HG02943 (cell line): Measurements from ENCODE around the gene SOD2.
"Not testable (repeated sequence)": the region's sequence is repeated elsewhere in the genome, so short reads cannot be mapped to it uniquely, and the experiment has no call there.

ENCODE experiments used
- ATAC-seq: cut with Tn5 transposase; IDR thresholded peaks from one replicate; pipeline ENCODE4 v1.9.1; 2021; ENCODE audit warnings: mild to moderate bottlenecking, low read depth, moderate library complexity; ENCODE audit not compliant: unreplicated experiment

SOD2 gene

DNA sequence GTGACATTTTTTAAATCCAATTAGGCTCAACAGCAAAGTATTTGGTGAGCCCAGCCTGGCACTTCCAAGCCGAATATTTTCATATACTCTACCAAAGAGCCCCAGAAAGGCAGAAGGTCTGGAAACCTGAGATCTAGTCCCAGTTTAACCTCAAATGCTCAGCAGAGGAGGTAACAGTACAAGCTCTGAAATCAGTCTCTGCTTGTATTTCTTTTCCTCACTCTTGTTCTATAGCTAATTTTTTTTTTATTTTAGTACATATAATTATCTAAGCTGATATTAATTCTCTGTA lies 9.1 kb downstream of the SOD2 start:
- no peak for ATAC-seq

- ATAC-seq = no peak
Observed at GRCh38 chr6:159682810-159683209, 10.2 kb downstream of the SOD2 start.

DNA sequence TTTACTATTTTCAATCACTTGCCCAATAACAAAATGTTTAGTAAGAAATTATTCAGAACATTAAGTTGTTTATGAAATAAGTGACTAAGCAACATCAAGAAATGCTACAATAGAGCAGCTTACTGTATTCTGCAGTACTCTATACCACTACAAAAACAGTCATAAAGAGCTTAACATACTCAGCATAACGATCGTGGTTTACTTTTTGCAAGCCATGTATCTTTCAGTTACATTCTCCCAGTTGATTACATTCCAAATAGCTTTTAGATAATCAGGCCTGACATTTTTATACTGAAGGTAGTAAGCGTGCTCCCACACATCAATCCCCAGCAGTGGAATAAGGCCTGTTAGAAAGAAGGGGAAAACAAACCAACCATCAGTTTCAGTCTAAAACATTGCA lies 10.7 kb downstream of the SOD2 start:
- no peak for ATAC-seq

DNA sequence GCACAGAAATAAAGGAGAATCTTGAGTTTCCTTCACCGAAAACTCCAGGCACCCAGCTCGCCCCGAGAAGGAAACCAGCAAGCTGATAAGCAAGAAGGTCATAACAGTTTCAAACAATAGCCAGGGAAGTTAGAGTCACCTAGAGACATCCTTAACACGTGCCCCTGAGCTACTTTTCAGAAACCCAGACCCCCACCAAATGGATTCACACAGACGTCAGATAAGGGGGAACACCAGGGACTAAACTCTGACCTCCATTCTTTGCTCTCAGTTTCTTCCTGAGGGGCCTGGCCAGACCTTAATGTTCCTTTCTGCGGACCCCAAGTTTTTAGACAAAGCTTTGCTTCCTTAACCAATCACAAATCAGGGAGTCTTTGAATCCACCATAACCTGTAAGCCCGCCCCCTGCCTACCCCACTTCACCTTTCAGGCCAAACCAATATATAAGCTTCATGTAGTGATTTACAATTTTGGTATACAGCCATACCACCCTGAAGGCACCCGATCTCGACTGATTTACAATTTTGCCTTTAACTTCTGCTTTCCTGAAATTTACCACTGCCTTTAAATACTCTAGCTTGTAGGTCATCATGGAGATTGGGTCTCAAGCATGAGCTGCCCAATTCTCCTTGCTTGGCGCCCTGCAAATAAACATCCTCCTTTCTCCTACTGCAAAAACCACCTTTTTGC lies 11.7 kb downstream of the SOD2 start:
- ATAC-seq = no peak

DNA sequence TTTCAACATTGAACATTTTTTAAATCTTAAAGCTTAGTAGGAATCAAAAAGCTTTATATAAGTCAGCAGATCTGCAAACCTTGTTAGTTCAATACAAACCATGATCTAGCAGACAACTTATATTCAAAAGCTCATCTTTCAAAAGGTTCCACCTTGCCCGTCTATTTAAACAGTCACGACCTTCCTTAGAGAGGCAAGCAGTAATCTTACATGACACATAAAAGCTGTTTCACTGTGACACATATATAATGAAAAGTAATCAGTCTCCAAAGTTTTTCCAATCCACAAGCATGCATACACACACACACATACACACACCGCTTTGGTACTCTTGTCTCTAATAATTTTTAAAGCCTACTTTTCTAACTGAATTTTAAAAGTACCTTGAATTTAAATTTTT lies 12.9 kb downstream of the SOD2 start:
- no peak for ATAC-seq

DNA sequence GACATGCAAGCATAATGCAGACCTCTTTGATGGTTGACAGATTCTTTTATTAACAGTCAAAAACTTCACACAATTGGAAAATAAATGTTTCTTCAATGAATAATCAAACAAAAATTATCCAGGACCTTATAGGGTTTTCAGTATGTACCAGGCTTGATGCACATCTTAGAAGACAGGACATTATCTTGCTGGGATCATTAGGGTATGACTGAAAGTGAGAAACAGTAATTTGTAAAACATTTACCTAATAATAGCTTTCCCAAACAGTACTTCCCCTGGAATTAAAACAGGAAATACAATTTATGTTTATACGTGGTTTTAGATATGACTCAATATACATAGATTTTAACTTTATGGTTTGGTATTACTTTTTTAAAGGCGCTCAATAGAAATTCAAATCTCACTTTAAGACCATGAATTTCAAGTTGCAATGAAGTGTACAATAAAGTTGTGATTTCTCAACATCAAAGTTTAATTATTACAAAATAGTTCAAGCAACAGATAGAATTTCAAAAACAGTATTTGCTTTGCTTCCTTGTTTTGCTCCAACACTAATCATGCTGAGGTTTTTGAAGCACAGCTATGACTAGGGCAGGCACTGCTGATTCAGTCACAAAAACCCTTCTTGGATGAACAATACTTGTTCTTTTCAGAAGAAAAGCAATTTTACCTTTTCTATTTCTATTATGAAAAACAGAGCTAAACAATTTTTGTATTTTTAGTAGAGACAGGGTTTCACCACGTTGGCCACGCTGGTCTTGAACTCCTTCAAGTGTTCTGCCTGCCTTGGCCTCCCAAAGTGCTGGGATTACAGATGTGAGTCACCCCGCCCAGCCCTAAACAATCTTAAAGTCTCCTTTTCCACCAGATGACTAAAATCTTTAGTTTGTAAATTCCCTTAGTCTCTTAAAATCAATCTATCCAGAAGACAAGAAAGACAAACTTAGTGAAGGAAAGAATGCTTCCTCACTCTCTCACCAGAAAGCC lies 13.7 kb downstream of the SOD2 start:
- ATAC-seq = no peak

GRCh38 chr6:159678574-159678973 lies 14.5 kb downstream of the SOD2 start:
- no peak for ATAC-seq

GRCh38 chr6:159677506-159678165 lies 15.4 kb downstream of the SOD2 start:
- no peak for ATAC-seq

DNA sequence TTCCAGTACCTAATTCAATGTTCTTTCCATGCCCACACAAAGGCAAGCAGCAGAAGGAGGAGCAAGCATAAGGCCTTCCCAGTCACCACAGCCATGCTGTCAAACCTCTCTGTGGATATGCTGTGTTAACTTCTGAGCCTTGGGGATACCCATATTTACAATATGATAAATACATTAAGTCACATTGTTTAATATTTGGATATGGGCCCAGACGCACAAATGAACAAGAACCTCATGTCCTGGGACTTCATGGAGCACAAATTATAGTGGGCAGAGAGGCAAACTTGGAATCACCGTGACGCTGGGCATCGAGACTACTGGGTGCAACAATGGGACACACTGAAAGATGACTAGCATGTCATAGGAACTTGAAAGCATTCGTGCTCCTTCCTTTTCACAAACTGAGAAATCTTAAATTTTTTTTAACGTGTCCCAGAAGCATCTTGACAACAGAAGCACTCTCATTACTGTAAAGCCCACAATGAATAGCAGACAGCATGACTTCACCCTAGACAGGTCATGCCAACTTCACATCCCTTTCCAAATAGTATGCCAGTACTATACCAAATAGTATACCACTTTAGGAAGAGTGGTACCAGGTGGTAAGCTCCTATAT lies 16.0 kb downstream of the SOD2 start:
- no peak for ATAC-seq

- not testable (repeated sequence) for ATAC-seq
Observed at GRCh38 chr6:159676236-159676635, 16.8 kb downstream of the SOD2 start.

- no peak for ATAC-seq
Observed at GRCh38 chr6:159665868-159666635, 27.0 kb downstream of the SOD2 start.

DNA sequence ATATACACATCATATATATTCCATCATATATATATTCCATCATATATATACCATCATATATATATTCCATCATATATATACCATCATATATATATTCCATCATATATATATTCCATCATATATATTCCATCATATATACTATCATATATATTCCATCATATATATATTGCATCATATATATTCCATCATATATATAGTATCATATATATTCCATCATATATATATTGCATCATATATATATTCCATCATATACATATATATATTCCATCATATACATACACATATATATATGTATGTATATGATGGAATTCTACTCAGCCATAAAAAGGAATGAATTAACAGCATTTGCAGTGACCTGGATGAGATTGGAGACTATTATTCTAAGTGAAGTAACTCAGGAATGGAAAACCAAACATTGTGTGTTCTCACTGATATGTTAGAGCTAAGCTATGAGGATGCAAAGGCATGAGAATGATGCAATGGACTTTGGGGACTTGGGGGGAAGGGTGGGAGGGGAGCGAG lies 29.6 kb downstream of the SOD2 start:
- not testable (repeated sequence) for ATAC-seq

GRCh38 chr6:159661977-159662376 lies 31.1 kb downstream of the SOD2 start:
- not testable (repeated sequence) for ATAC-seq

DNA sequence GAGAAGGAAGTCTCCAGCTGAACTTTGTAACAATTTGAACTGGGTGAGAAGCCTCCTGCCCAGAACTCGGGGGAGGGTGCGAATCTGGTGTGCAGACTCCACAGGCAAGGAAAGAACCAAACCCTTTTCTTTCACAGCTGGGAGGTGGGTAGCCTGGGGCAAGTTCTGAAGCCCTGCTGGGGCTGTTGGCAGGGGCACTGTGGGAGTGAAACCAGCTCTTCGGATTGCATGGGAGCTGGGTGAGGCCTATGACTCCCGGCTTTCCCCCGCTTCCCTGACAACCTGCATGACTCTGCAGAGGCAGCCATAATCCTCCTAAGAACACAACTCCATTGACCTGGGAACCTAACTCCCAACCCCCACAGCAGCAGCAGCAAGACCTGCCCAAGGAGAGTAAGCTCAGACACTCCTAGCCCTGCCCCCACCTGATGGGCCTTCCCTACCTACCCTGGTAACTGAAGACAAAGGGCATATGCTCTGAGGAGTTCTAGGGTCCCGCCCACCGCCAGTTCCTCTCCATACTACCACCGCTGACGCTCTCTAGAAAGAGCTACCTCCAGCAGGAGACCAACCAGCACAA lies 37.5 kb downstream of the SOD2 start:
- no peak for ATAC-seq

- no peak for ATAC-seq
Observed at GRCh38 chr6:159654483-159655098, 38.5 kb downstream of the SOD2 start.

- ATAC-seq = no peak
Observed at GRCh38 chr6:159650314-159650713, 42.7 kb downstream of the SOD2 start.

GRCh38 chr6:159649441-159649840 lies 43.6 kb downstream of the SOD2 start:
- ATAC-seq = no peak

- peak; percentile 99 for ATAC-seq
Observed at GRCh38 chr6:159646733-159647132, 46.3 kb downstream of the SOD2 start.

DNA sequence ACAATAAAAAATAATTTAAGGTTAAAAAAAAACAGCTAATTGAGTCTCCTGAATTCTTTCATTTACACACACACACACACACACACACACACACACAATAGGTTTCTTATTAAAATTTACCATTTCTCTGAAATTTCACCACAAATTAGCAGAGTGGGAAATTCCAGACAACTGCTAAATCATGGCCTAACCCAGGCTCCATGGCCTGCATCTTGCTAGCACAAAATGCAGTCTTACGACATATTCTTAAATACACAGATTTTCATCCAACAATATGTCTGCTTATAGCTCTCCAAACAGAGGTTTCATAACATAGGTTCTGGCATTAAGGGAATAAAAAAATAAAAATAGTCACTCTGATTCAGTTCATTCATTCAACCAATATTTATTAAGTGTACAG lies 46.9 kb downstream of the SOD2 start:
- ATAC-seq = no peak
